GM19328 (cell line): Measurements from ENCODE around the gene E2F2.
"Not testable (repeated sequence)": the region's sequence is repeated elsewhere in the genome, so short reads cannot be mapped to it uniquely, and the experiment has no call there.

Experiments
- ATAC-seq: cut with Tn5 transposase; IDR thresholded peaks from one replicate; pipeline ENCODE4 v1.9.1; 2021; ENCODE audit warnings: mild to moderate bottlenecking, moderate library complexity; ENCODE audit not compliant: unreplicated experiment

Gene E2F2

DNA sequence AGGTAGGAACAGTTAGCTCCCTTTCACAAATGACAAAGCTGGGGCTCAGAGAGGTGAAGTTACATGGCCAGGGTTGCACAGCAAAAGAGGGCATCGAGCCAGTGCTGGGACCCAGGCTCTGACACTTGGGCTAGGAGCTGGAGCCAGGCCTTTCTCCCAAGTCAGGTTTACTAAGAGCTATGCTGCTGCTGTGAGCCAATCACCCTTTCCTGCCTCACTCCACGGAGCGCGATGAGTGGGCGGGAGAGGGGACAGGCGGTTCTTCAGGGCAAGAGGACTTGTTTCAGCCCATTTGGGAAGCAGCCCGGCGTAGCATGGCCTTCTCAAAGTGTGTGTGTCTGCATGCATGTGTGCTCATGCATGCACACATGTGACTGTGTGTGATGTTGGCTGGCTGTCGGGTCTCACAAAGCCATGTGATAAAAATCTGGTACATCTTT, 17.7 kb upstream of the E2F2 start:
- ATAC-seq: no peak

GRCh38 chr1:23546897-23547584, 16.0 kb upstream of the E2F2 start:
- ATAC-seq: no peak

- ATAC-seq: no peak
Observed at GRCh38 chr1:23545851-23546250, 14.8 kb upstream of the E2F2 start.

DNA sequence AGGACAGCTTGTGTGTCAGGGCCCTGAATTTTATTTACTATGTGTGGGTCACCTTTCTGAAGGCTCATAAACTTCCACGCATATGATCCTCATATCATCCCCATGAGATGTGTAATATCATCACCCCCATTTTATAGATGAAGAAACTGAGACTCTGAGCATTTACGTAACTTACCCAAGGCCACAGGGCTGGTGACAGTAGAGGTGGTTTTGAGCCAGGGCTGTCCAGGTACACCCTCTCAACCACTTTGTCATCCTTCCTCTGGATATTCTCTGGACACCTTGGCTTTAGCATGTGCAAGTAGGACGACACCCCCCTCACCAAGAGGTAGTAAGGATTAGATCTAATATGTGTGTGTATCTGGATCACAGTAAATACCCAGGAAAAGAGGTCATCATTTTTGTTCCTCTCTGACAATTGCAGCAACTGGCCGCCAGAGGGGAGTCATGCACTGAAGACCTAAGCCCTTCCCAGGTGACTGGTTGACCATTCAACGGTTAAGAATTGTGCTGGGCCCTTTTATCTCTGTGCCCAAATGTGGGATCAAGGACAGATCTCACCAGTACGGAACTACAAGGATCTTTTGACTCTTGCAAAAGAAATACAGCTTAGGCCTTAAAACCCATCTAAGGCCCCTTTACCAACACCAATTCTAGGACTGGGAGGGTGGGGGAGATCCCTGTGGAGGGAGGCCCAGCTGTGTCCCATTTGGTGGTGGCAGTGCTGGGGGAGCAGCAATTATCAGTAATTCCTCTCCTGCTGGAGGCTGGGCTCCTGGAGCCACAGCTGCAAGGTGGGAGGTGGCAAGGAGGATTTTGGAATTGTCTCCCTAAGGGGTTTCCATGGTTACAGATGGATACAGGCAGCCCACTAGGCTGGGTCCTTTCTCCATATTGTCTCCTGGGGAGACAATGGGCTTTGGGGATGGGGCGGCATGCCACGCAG, 13.7 kb upstream of the E2F2 start:
- no peak for ATAC-seq

- no peak for ATAC-seq
Observed at GRCh38 chr1:23543707-23544443, 12.8 kb upstream of the E2F2 start.

DNA sequence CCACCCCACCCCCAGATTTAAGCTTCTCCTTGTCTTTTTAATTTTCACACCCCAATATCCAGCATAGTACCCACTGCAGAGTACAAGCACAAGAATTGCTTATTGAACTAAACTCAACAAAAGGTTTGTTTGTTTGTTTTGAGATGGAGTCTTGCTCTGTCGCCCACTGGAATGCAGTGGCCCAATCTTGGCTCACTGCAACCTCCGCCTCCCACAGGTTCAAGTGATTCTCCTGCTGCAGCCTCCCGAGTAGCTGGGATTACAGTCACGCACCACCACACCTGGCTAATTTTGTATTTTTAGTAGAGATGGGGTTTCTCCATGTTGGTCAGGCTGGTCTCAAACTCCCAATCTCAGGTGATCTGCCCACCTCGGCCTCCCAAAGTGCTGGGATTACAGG, 11.9 kb upstream of the E2F2 start:
- ATAC-seq: not testable (repeated sequence)

GRCh38 chr1:23539698-23540266, 8.7 kb upstream of the E2F2 start:
- ATAC-seq: peak; percentile 81

DNA sequence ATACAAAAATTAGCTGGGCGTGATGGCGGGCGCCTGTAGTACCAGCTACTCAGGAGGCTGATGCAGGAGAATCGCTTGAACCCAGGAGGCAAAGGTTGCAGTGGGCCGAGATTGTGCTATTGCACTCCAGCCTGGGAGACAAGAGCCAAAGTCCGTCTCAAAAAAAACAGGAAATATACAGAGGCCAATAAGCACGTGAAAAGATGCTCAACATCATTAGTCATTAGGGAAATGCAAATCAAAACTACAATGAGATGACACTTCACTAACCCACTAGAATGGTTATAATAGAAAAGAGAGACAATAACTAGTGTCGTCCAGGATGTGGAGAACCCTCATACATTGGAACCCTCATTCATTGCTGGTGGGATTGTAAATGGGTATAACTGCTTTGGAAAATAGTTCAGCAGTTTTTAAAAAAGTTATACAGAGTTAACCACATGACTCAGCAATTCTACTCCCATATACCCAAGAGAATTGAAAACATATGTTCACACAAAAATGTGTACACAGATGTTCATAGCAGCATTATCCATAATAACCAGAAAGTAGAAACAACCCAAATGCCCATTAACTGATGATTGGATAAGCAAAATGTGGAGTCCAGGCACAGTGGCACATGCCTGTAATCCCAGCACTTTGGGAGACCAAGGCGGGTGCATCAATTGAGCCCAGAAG, 6.4 kb upstream of the E2F2 start:
- ATAC-seq: no peak

DNA sequence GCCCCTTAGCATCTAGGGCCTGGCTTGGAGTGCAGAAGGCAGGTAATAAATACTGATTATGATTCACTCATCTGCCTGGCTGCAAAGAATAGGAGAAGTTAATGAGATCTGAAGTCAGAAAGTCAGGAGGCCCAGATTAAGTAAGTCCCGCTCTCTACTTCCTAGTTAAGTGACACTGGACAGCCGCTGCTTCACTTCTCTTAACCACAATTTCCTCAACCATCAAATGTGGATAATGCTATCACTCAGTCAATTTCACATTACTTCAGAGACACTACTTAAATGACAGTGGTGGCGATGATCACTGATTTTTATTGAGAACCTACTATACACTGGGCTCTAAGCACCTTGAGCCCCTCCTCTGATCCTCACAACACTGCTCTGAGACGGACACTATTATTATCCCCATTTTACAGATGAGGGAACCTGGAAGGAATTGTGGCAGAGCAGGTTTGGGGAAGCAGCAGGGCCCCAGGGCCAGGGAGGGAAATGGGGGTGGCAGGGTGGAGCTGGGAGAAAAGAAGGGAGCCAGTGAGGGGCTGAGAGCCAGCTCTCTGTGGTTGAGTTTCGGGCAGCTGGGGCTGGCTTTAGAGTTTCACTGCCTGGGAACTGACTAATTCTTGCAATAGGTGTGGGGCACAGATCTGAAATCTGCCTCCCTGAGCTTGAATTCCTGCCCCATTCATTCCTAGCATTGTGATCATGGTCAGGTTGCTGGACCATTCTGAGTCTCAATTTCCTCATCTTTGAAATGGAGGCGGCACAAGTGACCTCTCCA, 2.4 kb upstream of the E2F2 start:
- ATAC-seq: no peak

GRCh38 chr1:23531562-23532094, 595 bp upstream of the E2F2 start:
- ATAC-seq: no peak

- no peak for ATAC-seq
Observed at GRCh38 chr1:23530087-23530746, 816 bp downstream of the E2F2 start.

GRCh38 chr1:23529146-23530086, 1.6 kb downstream of the E2F2 start:
- ATAC-seq: no peak

DNA sequence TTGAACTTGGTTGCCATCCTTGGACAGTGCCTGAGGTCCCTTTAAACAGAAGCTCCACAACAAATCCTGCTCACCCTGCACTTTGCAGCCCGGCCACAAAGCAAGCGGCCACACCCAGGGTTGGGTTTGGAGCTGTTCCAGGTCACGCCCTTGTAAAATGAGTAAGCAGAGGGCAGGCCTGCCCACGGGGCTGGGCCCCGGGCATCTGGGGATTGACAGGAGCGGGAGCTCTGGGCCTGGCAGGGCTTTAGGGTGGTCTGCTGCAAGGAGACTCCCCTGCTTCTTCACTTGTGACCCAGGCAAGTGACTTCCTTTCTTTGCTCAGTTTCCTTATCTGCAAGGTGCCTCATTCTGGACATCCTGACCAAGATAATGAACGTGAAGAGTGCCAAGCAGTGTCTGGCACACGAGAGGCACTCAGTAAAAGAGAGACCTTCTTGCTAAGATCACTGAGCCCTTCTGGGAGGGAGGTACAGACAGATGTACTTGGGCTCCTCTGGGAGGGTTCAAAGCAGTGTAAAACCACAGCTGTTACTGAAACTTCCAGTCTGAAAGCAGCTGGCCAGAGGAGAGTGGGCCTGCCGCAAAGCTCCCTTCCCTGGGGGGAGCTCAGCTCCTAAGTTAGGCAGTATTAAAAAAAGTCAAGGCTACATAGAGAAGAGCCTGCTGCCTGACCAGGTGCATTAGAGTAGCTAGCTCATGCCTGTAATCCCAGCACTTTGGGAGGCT, 2.6 kb downstream of the E2F2 start:
- ATAC-seq: peak; percentile 39

DNA sequence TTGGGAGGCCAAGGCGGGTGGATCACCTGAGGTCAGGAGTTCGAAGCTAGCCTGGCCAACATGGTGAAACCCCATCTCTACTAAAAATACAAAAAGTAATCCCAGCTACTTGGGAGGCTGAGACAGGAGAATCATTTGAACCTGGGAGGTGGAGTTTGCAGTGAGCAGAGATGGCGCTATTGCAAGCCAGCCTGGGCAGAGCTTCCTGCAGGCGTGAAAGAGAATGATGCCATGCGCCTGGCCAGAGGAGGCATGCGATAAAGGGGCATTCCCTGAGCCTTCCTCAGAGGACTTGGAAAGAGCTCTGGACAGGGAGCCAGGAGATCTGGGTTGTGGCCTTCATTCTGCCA, 3.2 kb downstream of the E2F2 start:
- ATAC-seq: no peak

DNA sequence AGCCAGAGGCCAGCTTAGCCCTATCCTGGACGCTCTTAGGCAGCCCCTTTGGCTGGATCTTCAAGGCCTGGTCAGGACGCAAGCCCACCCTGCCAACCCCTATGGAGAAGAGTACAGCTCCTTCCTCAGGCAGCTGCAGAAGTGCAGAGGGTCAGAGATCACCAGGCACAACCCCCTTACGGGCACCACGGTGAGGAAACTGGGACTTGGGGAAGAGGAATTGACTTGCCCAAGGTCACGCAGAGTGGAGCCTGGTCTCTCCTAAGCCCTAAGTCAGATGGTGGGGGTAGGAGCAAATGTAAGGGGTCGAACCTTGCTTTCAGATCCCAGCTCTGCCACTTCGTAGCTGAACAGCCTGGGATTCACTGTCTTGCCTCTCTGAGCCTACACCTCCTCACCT, 3.7 kb downstream of the E2F2 start:
- no peak for ATAC-seq

GRCh38 chr1:23526329-23527041, 4.5 kb downstream of the E2F2 start:
- no peak for ATAC-seq
